Activated CD4-positive, alpha-beta T cell treated with anti-CD3 and anti-CD28 coated beads for 36 hours (primary cell): ENCODE data around the gene MAS1. TPM values are rescaled to one million over a fixed set of nuclear protein-coding genes. Genes with fewer than 3 reads are reported as not detected.
"Not testable (repeated sequence)": the region's sequence is repeated elsewhere in the genome, so short reads cannot be mapped to it uniquely, and the experiment has no call there.

Experiments
- ATAC-seq: fragments of 200-7000 bp; cut with Tn5 transposase; one replicate; pipeline ENCODE4 v1.10.0; 2021; ENCODE audit warnings: mild to moderate bottlenecking, moderate library complexity
- CTCF ChIA-PET: fragments of 350-600 bp; sonication (Branson Sonifier 250); formaldehyde crosslinking; loops from one replicate; lab custom pipeline; 2021; ENCODE audit warnings: antibody characterized with exemption; lab: Charles Lee
- POLR2A ChIA-PET: fragments of 350-600 bp; sonication (Branson Sonifier 250); formaldehyde crosslinking; loops from one replicate; lab custom pipeline; 2021; ENCODE audit warnings: antibody characterized with exemption, inconsistent platforms; lab: Charles Lee
- DNase-seq: peaks from one replicate; pipeline ENCODE4 v3.0.0-alpha.2; 2020
- H3K27ac Mint-ChIP-seq: one replicate; pipeline ENCODE4 v1.8.0; 2021; ENCODE audit warnings: mixed read lengths
- H3K27me3 Mint-ChIP-seq: one replicate; pipeline ENCODE4 v1.8.0; 2021; ENCODE audit warnings: mixed read lengths
- H3K36me3 Mint-ChIP-seq: one replicate; pipeline ENCODE4 v1.8.0; 2021; ENCODE audit warnings: low read depth, mixed read lengths
- H3K4me1 Mint-ChIP-seq: one replicate; pipeline ENCODE4 v1.8.0; 2021; ENCODE audit warnings: mixed read lengths
- H3K4me3 Mint-ChIP-seq: one replicate; pipeline ENCODE4 v1.8.0; 2021; ENCODE audit warnings: mild to moderate bottlenecking, moderate library complexity, mixed read lengths
- H3K9me3 Mint-ChIP-seq: one replicate; pipeline ENCODE4 v1.8.0; 2021; ENCODE audit warnings: low read depth, mixed read lengths
- intact Hi-C, 2 experiments: fragments of 100-400 bp; cut with DNase I in 1 of 2; cut with micrococcal nuclease in 1 of 2; formaldehyde crosslinking; loops; one replicate each; pipeline versions ENCODE4 v1.14.2 to v1.15.1; 2022 to 2024; cut with DNase I, micrococcal nuclease
- total RNA-seq, 2 experiments: library from RNA; stranded (reverse); gene quantifications; one replicate each; pipeline ENCODE4 v1.2.3, GENCODE V29; 2021

Gene MAS1
- total RNA-seq: not detected

- no peak within 1 kb of the TSS for H3K4me3 Mint-ChIP-seq
- CTCF ChIA-PET: no interaction called here
- DNase-seq: no peak
- peaks cover 32% of the 10 kb centered on the region for H3K27me3 Mint-ChIP-seq
- H3K36me3 Mint-ChIP-seq: no peaks in the 10 kb centered on the region
- intact Hi-C loops: no loop called here
- no peaks in the 10 kb centered on the region for H3K4me1 Mint-ChIP-seq
- H3K27ac Mint-ChIP-seq: no peak within 1 kb of the TSS
- no peaks in the 10 kb centered on the region for H3K9me3 Mint-ChIP-seq
- no peak for ATAC-seq
- POLR2A ChIA-PET: no interaction called here
Observed at GRCh38 chr6:159890792-159891191, at the start of gene MAS1. Gene MAS1, plus strand, starts transcription at chr6:159890988. Its CDS starts 15,968 bp downstream, at chr6:159906956.

- Mint-ChIP-seq H3K4me1 (peaks cover 2% of the 10 kb centered on the region), H3K36me3 (no peaks in the 10 kb centered on the region), H3K4me3 (no peak overlapping the region), H3K27ac (no peak overlapping the region), H3K27me3 (no peaks in the 10 kb centered on the region), H3K9me3 (no peaks in the 10 kb centered on the region)
- ChIA-PET CTCF (no interaction called here), POLR2A (no interaction called here)
- intact Hi-C loops: no loop called here
- no peak for DNase-seq
- no peak for ATAC-seq
Observed at GRCh38 chr6:159842035-159842434, 48.8 kb upstream of the MAS1 start.

- peaks cover 2% of the 10 kb centered on the region for H3K4me1 Mint-ChIP-seq
- ATAC-seq: no peak
- H3K36me3 Mint-ChIP-seq: no peaks in the 10 kb centered on the region
- H3K27ac Mint-ChIP-seq: no peak overlapping the region
- DNase-seq: no peak
- ChIA-PET POLR2A (no interaction called here), CTCF (interaction anchor here (0.7 to 2.1 kb wide), 2 partner anchors 12 to 22 kb away, joined by 3 to 6 read pairs; no protein-coding TSS in a partner anchor)
- peaks cover 6% of the 10 kb centered on the region for H3K9me3 Mint-ChIP-seq
- H3K27me3 Mint-ChIP-seq: no peaks in the 10 kb centered on the region
- intact Hi-C loops: no loop called here
- no peak overlapping the region for H3K4me3 Mint-ChIP-seq
Observed at GRCh38 chr6:159844737-159845645, 45.8 kb upstream of the MAS1 start.

GRCh38 chr6:159848552-159848951 lies 42.2 kb upstream of the MAS1 start:
- H3K9me3 Mint-ChIP-seq, H3K27me3 Mint-ChIP-seq, H3K36me3 Mint-ChIP-seq, H3K4me1 Mint-ChIP-seq, ATAC-seq, H3K27ac Mint-ChIP-seq, POLR2A ChIA-PET, intact Hi-C loops, CTCF ChIA-PET, DNase-seq, H3K4me3 Mint-ChIP-seq: not testable (repeated sequence)

GRCh38 chr6:159849851-159850250 lies 40.9 kb upstream of the MAS1 start:
- intact Hi-C loops, H3K4me3 Mint-ChIP-seq, ATAC-seq, POLR2A ChIA-PET, CTCF ChIA-PET, H3K36me3 Mint-ChIP-seq, H3K4me1 Mint-ChIP-seq, H3K9me3 Mint-ChIP-seq, H3K27me3 Mint-ChIP-seq, DNase-seq, H3K27ac Mint-ChIP-seq: not testable (repeated sequence)

GRCh38 chr6:159852877-159853276 lies 37.9 kb upstream of the MAS1 start:
- no peak overlapping the region for H3K4me3 Mint-ChIP-seq
- no peaks in the 10 kb centered on the region for H3K4me1 Mint-ChIP-seq
- peaks cover 13% of the 10 kb centered on the region for H3K9me3 Mint-ChIP-seq
- no peak overlapping the region for H3K27ac Mint-ChIP-seq
- ATAC-seq (no peak), DNase-seq (peak; percentile 25)
- ChIA-PET POLR2A (no interaction called here), CTCF (interaction anchor here (0.7 kb wide), 1 partner anchor 843 kb away, joined by 3 read pairs; no protein-coding TSS in a partner anchor)
- no peaks in the 10 kb centered on the region for H3K27me3 Mint-ChIP-seq
- H3K36me3 Mint-ChIP-seq: no peaks in the 10 kb centered on the region
- intact Hi-C loops: no loop called here

- ChIA-PET POLR2A (interaction anchor here (0.6 kb wide), 1 partner anchor 57 kb away, joined by 4 read pairs; no protein-coding TSS in a partner anchor), CTCF (interaction anchor here (0.7 to 1.5 kb wide), 2 partner anchors 17 to 25 kb away, joined by 3 to 4 read pairs; no protein-coding TSS in a partner anchor)
- intact Hi-C loops: no loop called here
Observed at GRCh38 chr6:159853754-159854153, 37.0 kb upstream of the MAS1 start.

GRCh38 chr6:159854959-159855358 lies 35.8 kb upstream of the MAS1 start:
- Mint-ChIP-seq H3K27ac (no peak overlapping the region), H3K4me1 (no peaks in the 10 kb centered on the region), H3K9me3 (peaks cover 8% of the 10 kb centered on the region), H3K27me3 (peaks cover 2% of the 10 kb centered on the region), H3K36me3 (no peaks in the 10 kb centered on the region), H3K4me3 (no peak overlapping the region)
- POLR2A ChIA-PET: no interaction called here
- DNase-seq (no peak), ATAC-seq (no peak)
- CTCF ChIA-PET: interaction anchor here (0.6 to 1.5 kb wide), 2 partner anchors 10 to 18 kb away, joined by 3 to 5 read pairs; no protein-coding TSS in a partner anchor
- intact Hi-C loops: no loop called here

More at GRCh38 chr6:159853754-159854153, 37.0 kb upstream of the MAS1 start:
- no peak overlapping the region for H3K4me3 Mint-ChIP-seq
- H3K9me3 Mint-ChIP-seq: peaks cover 8% of the 10 kb centered on the region
- ATAC-seq (no peak), DNase-seq (no peak)
- no peaks in the 10 kb centered on the region for H3K36me3 Mint-ChIP-seq
- no peak overlapping the region for H3K27ac Mint-ChIP-seq
- no peaks in the 10 kb centered on the region for H3K4me1 Mint-ChIP-seq
- no peaks in the 10 kb centered on the region for H3K27me3 Mint-ChIP-seq

- no peaks in the 10 kb centered on the region for H3K36me3 Mint-ChIP-seq
- intact Hi-C loops: no loop called here
- DNase-seq: no peak
- ChIA-PET CTCF (no interaction called here), POLR2A (no interaction called here)
- no peak overlapping the region for H3K27ac Mint-ChIP-seq
- peaks cover 2% of the 10 kb centered on the region for H3K27me3 Mint-ChIP-seq
- H3K4me1 Mint-ChIP-seq: peaks cover 15% of the 10 kb centered on the region
- H3K9me3 Mint-ChIP-seq: peaks cover 8% of the 10 kb centered on the region
- no peak for ATAC-seq
- H3K4me3 Mint-ChIP-seq: no peak overlapping the region
Observed at GRCh38 chr6:159858259-159858658, 32.5 kb upstream of the MAS1 start.

GRCh38 chr6:159860482-159860881 lies 30.3 kb upstream of the MAS1 start:
- intact Hi-C loops: loop anchor here in 1 of 2 experiments (5.0 kb wide), 1 partner anchor 662 kb away; no protein-coding TSS in a partner anchor
- Mint-ChIP-seq H3K27me3 (peaks cover 2% of the 10 kb centered on the region), H3K4me1 (peaks cover 15% of the 10 kb centered on the region), H3K36me3 (no peaks in the 10 kb centered on the region), H3K4me3 (no peak overlapping the region), H3K9me3 (peaks cover 8% of the 10 kb centered on the region), H3K27ac (no peak overlapping the region)
- ChIA-PET POLR2A (no interaction called here), CTCF (no interaction called here)
- DNase-seq: no peak
- no peak for ATAC-seq

GRCh38 chr6:159862103-159862502 lies 28.7 kb upstream of the MAS1 start:
- DNase-seq: no peak
- no peaks in the 10 kb centered on the region for H3K36me3 Mint-ChIP-seq
- H3K27ac Mint-ChIP-seq: peak overlapping the region; percentile 0
- intact Hi-C loops: loop anchor here (2.0 to 5.0 kb wide), 3 partner anchors 241 to 660 kb away; no protein-coding TSS in a partner anchor
- H3K4me3 Mint-ChIP-seq: no peak overlapping the region
- H3K27me3 Mint-ChIP-seq: peaks cover 2% of the 10 kb centered on the region
- ChIA-PET CTCF (interaction anchor here (0.7 kb wide), 1 partner anchor 163 kb away, joined by 3 read pairs; no protein-coding TSS in a partner anchor), POLR2A (interaction anchor here (0.6 to 0.7 kb wide), 2 partner anchors 48 to 174 kb away, joined by 3 to 4 read pairs; no protein-coding TSS in a partner anchor)
- H3K4me1 Mint-ChIP-seq: peaks cover 15% of the 10 kb centered on the region
- H3K9me3 Mint-ChIP-seq: peaks cover 3% of the 10 kb centered on the region
- ATAC-seq: peak; percentile 19
